NCI-H82 treated with DMSO at 0.1 percent for 48 hours (cell line): ENCODE results near the gene UQCR11.

Source experiments
- DNase-seq: peaks from one replicate; lab custom pipeline; 2025; ENCODE audit not compliant: unreplicated experiment; lab: John Stamatoyannopoulos, UW

The UQCR11 gene

DNA sequence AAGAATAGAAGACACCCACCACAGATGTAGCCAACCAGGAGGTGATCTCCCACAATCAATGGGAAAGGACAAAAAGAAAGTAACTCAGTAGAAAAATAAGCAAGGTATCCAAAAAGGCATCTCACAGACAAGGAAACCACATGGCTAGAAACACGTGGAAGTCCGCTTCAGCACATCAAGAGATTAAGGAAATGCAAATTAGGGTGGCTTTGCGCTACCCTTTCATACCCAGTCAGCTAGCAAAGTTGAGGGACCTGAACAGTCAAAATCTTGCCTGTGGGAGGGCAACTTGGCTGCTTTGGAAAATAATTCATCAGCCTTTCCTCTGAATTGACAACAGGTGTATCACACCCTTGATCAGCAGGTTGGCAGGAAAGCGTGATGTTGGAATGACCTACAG, 11.6 kb upstream of the UQCR11 start:
- DNase-seq, result no peak

DNA sequence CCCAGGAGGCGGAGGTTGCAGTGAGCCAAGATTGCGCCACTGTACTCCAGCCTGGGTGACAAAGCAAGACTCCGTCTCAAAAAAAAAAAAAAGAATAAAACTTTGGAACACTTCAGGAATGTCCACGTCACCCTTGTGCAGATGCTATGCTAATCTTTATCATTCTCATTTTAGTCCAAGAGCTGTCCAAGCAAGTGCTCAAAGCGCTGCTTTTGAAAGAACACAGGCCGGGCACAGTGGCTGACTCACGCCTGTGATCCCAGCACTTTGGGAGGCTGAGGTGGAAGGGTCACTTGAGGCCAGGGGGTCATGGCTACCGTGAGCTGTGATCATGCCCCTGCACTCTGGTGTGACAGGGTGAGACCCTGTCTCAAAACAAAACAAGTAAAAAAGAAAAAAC, 11.1 kb upstream of the UQCR11 start:
- DNase-seq, result no peak

DNA sequence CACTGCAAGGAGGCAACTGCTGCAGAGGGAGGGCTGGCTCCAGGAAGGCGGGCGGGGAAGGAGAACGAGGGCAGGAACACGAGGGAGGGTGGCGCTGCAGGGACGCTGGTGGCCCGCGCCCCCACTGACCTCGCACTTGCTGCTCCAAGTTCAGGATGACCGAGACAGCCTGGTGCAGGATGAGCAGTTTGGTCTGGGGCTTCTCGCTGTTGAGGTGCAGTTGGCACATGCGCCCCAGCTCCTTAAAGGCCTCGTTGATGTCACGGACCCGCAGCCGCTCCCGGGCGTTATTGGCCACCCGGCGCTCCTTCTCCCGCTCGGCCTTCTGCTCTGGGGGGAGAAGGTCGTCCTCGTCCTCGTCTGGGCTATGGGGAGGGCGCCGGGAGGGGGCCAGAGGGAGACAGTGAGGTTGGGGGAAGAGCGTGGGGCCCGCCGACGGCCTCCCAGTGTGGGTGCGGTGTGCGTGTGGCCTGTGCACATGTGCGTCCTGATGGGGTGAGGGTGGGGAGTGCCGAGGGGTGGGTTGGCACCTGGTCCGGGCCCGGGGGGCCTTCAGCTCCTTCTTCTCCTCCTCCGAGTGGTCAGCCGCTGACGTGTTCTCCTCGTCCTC, 10.0 kb upstream of the UQCR11 start:
- DNase-seq, result no peak

DNA sequence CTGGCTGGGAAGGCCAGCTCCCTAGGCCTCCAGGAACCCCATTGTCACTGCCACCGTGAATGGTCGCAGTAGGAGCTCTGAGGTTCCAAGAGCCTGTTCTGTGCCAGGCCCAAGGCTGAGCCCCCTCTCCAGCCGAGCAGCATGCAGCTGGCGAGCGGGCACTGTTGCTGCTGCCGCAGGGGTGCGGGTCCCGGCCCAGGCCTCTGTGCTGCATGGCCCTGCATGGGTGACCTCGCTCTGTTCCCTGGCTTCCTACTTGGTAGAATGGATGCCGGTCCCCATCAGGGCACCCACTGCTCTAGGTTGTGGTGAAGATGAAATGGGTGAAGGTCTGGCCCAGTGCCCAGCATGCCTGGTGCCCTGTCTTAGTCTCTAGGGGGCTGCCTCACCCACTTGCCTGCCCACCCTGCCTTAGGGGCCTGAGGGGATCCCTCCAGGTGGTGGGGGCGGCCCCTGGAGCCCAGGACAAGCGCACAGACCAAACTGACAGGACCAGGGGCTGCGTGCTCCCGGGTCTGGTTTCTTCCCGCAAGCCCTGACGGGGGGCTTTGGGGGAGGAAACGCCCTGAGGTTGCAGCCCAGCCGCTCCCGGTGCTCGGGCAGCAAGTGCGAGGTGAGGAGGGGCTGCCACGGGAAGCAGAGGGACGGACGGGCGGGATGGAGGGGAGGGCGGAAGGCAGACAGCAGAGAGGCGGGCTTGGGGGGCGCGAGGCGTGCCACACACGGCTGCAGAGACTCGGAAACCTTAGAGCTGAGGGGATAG, 8.7 kb upstream of the UQCR11 start:
- no peak for DNase-seq

DNA sequence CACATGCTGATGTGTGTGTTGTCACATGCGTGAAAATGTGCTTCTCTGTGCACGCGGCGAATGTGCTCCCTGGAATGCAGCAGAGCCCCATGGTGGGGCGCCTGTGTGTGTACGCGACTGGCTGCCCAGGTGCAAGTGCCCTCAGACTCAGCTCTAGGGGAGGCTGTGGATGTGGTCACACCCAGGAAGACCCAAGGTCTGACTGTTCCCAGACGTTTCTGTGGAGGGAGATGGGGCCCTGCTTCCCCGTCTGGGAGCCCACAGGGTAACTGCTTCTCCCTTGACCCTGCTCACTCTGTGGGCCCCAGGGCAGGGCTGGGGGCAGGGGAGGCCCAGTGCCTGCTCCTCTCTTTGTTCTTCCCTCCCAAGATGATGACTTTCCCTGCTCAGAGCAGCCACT, 7.9 kb upstream of the UQCR11 start:
- DNase-seq, result no peak

DNA sequence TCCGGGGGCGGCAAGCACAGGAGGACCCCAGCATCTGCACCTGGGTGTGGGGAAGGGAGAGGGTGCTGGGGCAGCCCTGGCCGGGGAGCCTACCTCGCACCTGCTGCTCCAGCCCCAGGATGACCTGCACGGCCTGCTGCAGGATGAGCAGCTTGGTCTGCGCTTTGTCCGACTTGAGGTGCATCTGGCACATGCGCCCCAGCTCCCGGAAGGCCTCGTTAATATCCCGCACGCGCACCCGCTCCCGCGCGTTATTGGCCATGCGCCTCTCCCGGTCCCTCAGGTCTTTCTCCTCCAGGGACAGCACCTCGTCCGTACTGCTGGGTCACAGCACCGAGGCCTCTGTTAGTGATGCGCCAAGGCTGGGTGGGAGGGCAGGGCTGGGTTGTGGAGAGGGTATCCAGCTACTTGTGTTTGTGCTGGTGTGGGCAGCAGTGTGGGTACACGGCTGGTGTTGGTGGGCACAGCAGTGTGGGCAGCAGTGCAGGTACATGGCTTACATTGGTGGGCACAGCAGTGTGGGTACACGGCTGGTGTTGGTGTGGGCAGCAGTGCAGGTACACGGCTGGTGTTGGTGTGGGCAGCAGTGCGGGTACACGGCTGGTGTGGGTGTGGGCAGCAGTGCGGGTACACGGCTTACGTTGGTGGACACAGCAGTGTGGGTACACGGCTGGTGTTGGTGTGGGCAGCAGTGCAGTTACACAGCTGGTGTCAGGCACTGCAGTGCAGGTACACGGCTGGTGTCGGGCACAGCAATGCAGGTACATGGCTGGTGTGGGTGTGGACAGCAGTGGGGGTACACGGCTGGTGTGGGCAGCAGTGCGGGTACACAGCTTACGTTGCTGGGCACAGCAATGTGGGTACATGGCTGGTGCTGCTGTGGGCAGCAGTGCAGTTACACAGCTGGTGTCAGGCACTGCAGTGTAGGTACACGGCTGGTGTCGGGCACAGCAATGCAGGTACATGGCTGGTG, 7.1 kb upstream of the UQCR11 start:
- DNase-seq, result no peak

DNA sequence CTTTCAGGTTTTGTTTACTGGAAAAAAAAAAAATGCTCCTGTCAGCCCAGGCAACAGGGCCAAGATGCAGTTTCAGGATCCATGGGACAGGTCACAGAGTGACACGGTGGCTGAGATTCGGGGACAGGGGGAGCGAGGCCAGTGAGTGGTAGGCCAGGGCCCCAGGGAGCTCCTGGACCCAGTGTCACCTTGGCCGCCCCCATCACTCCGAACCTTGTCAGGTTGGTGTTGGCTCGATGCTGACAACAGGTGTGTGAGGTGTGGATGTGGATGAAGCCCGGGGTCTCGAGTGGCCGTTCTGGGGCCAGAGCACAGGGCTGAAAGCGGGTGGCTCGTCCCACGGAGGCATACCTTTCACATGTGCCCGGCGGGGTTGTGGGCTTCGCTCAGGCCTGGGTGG, 6.1 kb upstream of the UQCR11 start:
- DNase-seq, result no peak

DNA sequence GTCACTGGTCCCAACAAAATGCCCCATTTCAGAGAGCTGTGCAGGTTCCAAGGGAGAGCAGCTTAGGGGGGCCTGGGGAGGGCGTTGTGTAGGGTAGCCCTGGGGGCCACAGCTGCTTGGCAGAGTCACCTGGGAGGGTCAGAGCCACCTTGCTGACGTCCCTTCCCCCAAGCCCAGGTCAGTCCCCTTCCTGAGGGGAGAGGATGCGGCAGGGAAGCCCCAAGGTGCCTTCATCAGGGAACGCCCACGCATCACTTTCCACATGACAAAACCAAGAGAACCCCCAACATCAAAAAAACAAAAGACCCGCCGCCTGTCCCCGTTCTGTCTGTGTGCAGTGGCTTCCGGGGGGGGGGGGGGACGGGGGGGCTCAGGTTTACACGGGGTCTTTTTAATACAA, 5.3 kb upstream of the UQCR11 start:
- no peak for DNase-seq

DNA sequence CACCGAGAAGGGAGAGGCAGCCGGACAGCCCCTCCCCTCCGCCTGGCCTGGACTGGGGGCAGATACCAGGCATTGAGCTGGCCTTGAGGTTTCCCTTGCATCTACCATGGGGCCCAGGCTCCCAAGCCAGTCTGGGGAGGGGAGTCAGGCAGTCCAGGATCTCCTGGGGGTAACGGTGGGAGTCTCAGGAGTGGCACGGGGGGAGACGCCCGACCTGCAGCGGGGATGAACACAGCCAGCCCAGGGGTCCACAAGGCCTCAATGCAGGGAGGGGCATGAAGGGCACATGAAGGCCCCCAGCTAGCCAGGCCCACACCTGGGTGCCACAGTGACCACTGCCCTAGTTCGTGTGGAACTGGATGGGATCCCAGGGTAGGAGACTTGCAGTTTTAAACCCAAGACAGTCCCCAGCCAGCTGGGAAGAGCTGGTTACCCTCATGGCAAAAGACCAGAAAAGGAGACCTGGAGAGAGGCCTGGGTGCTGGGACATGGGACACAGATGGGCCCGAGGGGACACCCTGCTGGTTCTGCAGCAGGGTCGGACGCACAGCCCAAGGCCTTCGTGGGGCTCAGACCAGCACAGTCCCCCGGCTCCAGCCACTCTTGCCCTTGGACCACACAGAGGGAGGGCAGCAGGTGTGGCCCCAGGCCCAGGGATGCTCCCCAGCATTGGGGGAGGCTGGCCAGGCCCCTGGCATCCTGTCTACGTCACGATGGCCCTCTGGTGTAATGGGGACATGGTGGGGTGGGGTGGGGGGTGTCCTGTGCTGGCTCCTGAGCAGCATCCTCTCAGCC, 4.6 kb upstream of the UQCR11 start:
- DNase-seq, result no peak

DNA sequence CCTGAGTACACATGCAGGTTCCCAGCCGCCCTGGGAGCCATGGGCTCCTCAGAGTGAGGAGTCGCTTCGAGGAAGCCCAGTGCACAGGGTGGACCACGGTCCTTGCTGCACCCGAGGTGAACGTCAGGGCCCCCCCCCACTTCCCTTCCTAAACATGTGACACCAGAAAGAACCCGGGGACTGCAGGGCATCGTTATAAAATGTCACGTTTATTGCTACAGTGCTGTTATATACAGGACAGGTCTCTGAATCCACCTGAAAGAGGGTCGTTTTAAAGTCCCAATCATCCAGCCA, 3.8 kb upstream of the UQCR11 start:
- DNase-seq, result no peak

DNA sequence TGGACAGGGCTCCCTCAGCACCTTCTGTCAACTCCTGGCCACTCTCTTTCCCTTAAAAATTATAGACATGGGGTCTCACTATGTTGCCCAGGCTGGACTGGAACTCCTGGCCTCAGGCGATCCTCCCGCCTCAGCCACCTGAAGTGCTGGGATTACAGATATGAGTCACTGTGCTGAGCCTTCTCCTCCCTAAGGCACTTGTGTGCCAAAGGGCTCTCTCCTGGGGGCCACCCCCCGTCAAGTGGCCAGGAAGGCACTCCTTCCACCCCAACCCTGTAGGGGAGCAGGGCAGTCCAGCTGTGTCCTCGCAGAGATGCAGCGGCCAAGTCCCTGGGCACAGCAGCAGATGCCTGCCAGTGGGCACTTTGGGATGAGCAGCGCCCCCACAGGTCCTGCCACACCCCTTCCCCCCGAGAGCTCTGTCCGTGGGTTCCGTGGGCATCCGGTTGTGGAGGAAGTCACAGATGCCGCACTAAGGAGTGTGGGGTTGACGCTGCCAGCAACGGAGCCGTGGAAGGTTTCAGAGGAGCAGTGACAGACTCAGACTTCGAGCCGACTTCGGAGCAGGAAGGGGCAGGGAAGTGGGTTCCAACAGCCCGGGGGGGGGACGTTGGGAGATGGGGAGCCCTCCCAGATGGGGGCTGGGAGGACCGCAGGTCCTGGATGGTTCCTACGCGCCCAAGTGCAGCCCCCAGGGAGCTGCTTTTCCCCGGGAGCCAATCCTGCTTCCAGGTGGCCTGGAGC, 3.3 kb upstream of the UQCR11 start:
- no peak for DNase-seq

DNA sequence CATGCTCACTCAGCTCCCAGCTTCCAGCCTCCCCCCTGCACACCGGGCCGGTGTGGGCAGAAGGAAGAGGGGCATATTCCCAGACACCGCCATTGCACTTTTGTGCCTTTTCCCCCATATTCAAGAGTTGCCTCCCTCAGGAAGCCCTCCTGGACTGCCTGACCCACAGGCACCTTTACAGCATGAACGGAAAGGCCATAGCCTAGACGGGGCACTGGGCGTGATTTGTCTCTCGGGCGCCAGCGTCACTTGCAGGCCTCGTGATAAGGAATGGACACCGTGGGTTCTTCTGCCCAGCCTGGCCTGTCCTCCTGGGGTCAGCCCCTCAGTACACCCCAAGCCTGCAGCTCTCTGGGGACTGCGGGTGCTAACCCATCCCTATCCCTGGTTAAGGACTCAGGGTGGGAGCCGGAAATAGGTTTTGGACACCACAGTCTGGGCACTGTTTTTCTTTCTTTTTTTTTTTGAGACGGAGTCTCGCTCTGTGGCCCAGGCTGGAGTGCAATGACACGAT, 933 bp upstream of the UQCR11 start:
- DNase-seq, result no peak

DNA sequence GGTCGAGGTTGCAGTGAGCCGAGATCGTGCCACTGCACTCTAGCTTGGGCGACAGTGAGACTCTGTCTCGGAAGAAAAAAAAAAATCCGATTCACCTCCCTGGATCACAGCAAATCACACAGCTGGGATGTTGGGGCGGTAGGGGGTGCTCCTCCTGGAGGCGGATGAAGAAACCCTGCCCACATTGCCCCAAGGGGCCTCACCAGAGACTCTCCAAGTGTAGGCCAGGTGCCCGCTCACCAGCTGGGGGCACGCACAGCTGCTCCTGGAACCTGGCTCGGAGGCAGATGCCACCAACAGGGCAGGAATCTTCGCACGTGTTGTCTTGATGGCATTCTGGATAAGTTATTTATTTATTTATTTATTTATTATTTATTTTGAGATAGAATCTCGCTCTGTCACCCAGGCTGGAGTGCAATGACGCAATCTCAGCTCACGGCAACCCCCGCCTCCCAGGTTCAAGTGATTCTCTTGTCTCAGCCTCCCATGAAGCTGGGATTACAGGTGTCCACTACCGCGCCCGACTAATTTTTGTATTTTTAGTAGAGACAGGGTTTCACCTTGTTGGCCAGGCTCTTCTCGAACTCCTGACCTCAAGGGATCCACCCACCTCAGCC, 3.1 kb downstream of the UQCR11 start:
- DNase-seq, result no peak

DNA sequence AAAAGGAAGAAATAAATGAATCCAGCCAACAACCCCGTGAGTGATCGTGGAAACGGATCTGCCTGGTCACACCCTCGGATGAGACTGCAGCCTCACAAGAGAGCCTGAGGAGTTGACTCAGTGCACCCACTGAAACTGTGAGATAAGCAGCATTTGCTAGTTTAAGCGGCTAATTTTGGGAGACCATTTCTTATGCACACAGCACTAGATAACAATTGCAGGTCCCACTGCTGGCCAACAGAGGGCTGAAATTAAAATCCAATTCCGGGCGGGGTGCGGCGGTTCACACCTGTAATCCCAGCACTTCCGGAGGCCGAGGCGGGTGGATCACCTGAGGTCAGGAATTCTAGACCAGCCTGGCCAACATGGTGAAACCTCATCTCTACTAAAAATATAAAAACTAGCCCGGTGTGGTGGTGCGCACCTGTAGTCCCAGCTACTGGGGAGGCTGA, 3.6 kb downstream of the UQCR11 start:
- no peak for DNase-seq

DNA sequence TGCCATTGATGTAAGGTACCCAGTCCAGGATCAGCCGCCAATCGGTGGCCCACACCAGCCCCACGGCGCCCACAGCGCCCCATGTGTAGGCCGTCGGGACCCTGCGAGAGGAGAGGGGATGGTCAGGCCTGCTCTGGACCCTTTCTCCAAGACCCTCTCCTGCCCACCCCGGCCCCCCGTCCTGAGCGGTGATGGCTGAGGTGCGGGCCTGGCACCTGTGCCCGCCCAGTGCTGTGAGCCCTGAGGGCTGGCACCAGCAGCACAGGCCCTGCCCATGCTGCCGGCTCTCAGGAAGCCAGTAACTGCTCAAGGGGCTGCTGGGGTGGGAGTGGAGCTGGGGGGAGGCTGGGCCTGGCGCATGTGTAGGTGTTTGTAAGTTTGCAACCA, 5.8 kb downstream of the UQCR11 start:
- no peak for DNase-seq

DNA sequence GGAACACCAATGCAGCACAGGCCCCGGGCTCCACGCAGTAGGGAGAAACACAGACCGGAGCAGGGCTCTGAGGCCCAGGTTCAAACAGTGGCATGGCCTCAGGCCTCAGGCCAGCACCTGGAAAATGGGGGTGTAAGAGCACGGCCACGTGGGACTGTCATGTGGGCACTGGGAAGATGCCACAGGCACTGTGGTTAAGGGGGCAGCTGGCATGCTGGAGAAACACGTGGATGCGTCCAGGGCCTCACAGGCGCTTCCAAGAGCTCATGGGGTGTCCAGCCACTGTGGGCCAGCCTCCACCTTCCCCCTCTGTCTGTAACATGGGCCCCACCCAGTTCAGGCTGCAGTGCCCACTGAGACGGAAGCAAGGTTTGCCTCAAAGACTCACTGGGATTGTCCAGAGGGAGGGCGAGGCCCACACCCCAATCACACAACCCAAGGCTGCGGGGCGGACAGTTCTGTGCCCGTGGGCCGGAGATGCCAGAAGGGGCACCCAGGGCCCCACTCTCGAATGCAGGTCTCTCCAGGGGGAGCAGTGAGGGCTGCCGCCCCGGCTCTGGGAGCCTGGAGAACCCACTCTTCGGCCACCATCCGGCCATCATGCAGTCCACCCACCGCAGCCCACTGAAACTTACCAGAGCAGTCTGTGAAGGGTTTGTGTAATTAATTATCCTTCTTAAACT, 6.3 kb downstream of the UQCR11 start:
- no peak for DNase-seq

DNA sequence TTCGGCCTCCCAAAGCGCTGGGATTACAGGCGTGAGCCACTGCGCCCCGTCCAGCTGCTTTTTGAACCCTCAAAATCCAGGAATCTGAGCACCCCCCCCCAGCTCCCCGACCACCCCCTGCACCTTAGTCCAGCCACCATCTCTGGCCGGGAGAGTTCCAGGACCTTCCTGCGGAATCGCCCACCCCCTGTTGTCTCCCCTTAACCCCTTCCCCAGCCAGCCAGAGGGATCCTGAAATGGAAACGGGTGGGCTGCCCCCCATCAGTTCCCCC, 11.8 kb downstream of the UQCR11 start:
- no peak for DNase-seq

DNA sequence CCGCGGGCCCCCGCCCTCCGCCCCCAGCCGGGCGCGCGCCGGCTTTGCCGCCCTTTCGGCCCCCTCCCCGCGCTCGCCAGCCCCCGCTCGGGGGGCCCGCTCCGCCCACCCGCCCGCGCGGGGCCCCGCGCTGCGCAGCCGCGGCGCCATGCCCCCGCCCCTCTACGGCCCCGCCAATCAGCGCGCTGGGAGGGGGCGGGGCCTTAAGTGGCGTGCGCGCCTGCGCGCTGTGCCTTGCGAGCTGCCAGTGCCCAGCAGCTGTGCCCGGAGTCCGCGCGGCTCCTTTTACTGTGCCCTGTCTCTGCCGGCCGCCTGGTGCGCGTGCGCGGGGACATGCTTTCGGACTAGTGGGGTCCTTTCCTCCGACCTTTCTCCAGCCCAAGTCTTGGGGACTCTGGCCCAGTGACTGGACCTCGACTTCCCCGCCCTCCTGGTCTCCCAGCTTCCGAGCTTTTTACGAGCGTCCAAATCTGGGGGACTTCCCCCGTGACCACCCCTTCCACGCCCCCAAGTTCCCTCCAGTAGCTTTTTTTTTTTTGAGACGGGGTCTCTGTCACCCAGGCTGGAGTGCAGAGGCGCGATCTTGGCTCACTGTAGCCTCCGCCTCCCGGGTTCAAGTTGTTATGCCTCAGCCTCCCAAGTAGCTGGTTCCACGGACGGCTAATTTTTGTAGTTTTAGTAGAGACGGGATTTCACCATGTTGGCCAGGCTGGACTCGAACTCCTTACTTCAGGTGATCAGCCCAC, 12.3 kb downstream of the UQCR11 start, which contains the start of gene MBD3:
Gene MBD3 (minus strand): TSS at position 111 of the 746 bp plus-strand sequence. CDS start 234 bp downstream, outside the sequence.
- DNase-seq, result peak; percentile 69
